ENCODE measurements around the gene HPGD. TPM values are rescaled to one million over a fixed set of nuclear protein-coding genes. Genes with fewer than 3 reads are reported as not detected.

The HPGD gene
- total and polyA plus RNA-seq, 12 donors, result 3.6 to 443 (median 18.4) TPM

GRCh38 chr4:174474457-174475075 is 47.7 kb downstream of the HPGD start:
- Histone ChIP-seq H3K27ac (no peak overlapping the region), H3K27me3 (no peaks in the 10 kb centered on the region), H3K36me3 (replicated peaks in 1 of 2) (no peaks in the 10 kb centered on the region), H3K4me3 (no peak overlapping the region), H3K9me3 (replicated peaks in 1 of 3) (peaks cover 0 to 4% (median 0%) of the 10 kb centered on the region in 3 donors), H3K4me1 (replicated peaks in 1 of 2) (no peaks in the 10 kb centered on the region)
- no peak for DNase-seq
- intact Hi-C loops (cut with DNase I), result no loop called here
- TF ChIP-seq CTCF (IDR thresholded peaks at IDR 0.05), result no peak
- no peak for TF ChIP-seq POLR2A (IDR thresholded peaks at IDR 0.05)
- WGBS, 4 donors, result 74 to 82% (median 80%) methylated on average over 6 to 8 of the region's 8 CpGs

GRCh38 chr4:174467107-174467506 is 55.2 kb downstream of the HPGD start:
- intact Hi-C loops (cut with DNase I), result no loop called here
- 70 to 83% (median 80%) methylated on average over 3 of the region's 3 CpGs for WGBS, 4 donors

GRCh38 chr4:174464949-174465348 is 57.3 kb downstream of the HPGD start:
- TF ChIP-seq POLR2A (IDR thresholded peaks at IDR 0.05) (no peak), CTCF (IDR thresholded peaks at IDR 0.05) (no peak)
- intact Hi-C loops (cut with DNase I), result no loop called here
- no peak overlapping the region for H3K4me3 ChIP-seq
- no peak overlapping the region for H3K27ac ChIP-seq
- H3K9me3 ChIP-seq (replicated peaks in 1 of 3), result no peaks in the 10 kb centered on the region
- no peaks in the 10 kb centered on the region for H3K4me1 ChIP-seq (replicated peaks in 1 of 2)
- H3K27me3 ChIP-seq, result no peaks in the 10 kb centered on the region
- WGBS, 4 donors, result 58 to 100% (median 82%) methylated on average over 3 of the region's 3 CpGs
- H3K36me3 ChIP-seq (replicated peaks in 1 of 2), result no peaks in the 10 kb centered on the region
- DNase-seq, result no peak

More at GRCh38 chr4:174467107-174467506, 55.2 kb downstream of the HPGD start:
- H3K27ac ChIP-seq, result no peak overlapping the region
- H3K4me3 ChIP-seq, result no peak overlapping the region
- no peaks in the 10 kb centered on the region for H3K36me3 ChIP-seq (replicated peaks in 1 of 2)
- no peaks in the 10 kb centered on the region for H3K9me3 ChIP-seq (replicated peaks in 1 of 3)
- H3K27me3 ChIP-seq, result no peaks in the 10 kb centered on the region
- TF ChIP-seq POLR2A (IDR thresholded peaks at IDR 0.05) (no peak), CTCF (IDR thresholded peaks at IDR 0.05) (no peak)
- H3K4me1 ChIP-seq (replicated peaks in 1 of 2), result no peaks in the 10 kb centered on the region
- DNase-seq, result no peak

- intact Hi-C loops (cut with DNase I), result no loop called here
- no peak for TF ChIP-seq CTCF (IDR thresholded peaks at IDR 0.05)
- TF ChIP-seq POLR2A (IDR thresholded peaks at IDR 0.05), result no peak
- Histone ChIP-seq H3K27ac (no peak overlapping the region), H3K9me3 (replicated peaks in 1 of 3) (no peaks in the 10 kb centered on the region), H3K36me3 (replicated peaks in 1 of 2) (no peaks in the 10 kb centered on the region), H3K4me1 (replicated peaks in 1 of 2) (no peaks in the 10 kb centered on the region), H3K4me3 (no peak overlapping the region), H3K27me3 (no peaks in the 10 kb centered on the region)
- peak in 4 of 7 donors; percentile 21 to 31 (median 29) for DNase-seq
- WGBS, 4 donors, result 24 to 42% (median 28%) methylated on average over 3 of the region's 3 CpGs
Observed at GRCh38 chr4:174461466-174462106, 60.7 kb downstream of the HPGD start.
